D721Med (cell line): ENCODE data around the gene RNF213.

ENCODE experiments used
- DNase-seq: peaks from one replicate; pipeline ENCODE4 v3.0.0; 2011; ENCODE audit warnings: low spot score; ENCODE audit not compliant: insufficient read length
- FAIRE-seq: peaks from 2 replicates; lab custom pipeline; 2011; peaks lifted over from hg19 to GRCh38; lab: Jason Lieb, UNC
- CTCF ChIP-seq: IDR thresholded peaks from 2 replicates; pipeline ENCODE4 v1.5.1; 2012; ENCODE audit warnings: mild to moderate bottlenecking, control low read depth; ENCODE audit not compliant: insufficient read depth; ENCODE audit errors: missing control alignments

RNF213 gene

GRCh38 chr17:80432961-80433550, 172.4 kb downstream of the RNF213 start:
- DNase-seq: no peak
- FAIRE-seq: no peak
- no peak for TF ChIP-seq CTCF

- TF ChIP-seq CTCF: no peak
- DNase-seq: no peak
- no peak for FAIRE-seq
These were observed 173.4 kb downstream of the RNF213 start for GRCh38 chr17:80433916-80434666.

GRCh38 chr17:80437532-80437931, 176.9 kb downstream of the RNF213 start:
- DNase-seq: no peak
- no peak for TF ChIP-seq CTCF
- no peak for FAIRE-seq

- FAIRE-seq (no peak), DNase-seq (no peak)
- no peak for TF ChIP-seq CTCF
These were observed 178.2 kb downstream of the RNF213 start for GRCh38 chr17:80438806-80439205.

GRCh38 chr17:80439499-80439898, 178.8 kb downstream of the RNF213 start:
- TF ChIP-seq CTCF: no peak
- DNase-seq: no peak

GRCh38 chr17:80441133-80441578, 180.5 kb downstream of the RNF213 start:
- FAIRE-seq (no peak), DNase-seq (no peak)
- TF ChIP-seq CTCF: no peak

More at GRCh38 chr17:80439499-80439898, 178.8 kb downstream of the RNF213 start:
- no peak for FAIRE-seq

- no peak for TF ChIP-seq CTCF
- FAIRE-seq (no peak), DNase-seq (no peak)
These were observed 181.1 kb downstream of the RNF213 start for GRCh38 chr17:80441598-80442322.
